ENCODE results near the gene CACYBP. TPM values are rescaled to one million over a fixed set of nuclear protein-coding genes. Genes with fewer than 3 reads are reported as not detected.

Gene CACYBP
- total RNA-seq, 1 donor from 2014 or later: 75.6 TPM

GRCh38 chr1:174995916-174996315 lies 3.8 kb upstream of the CACYBP start:
- Histone ChIP-seq H3K4me1 (peaks cover 26% of the 10 kb centered on the region), H3K36me3 (no peaks in the 10 kb centered on the region), H3K27me3 (ENCODE audit: low read depth) (no peaks in the 10 kb centered on the region), H3K9me3 (replicated peaks) (no peaks in the 10 kb centered on the region), H3K4me3 (no peak overlapping the region), H3K27ac (replicated peaks) (no peak overlapping the region)
- TF ChIP-seq CTCF (IDR thresholded peaks at IDR 0.05; ENCODE audit: borderline replicate concordance): no peak
- DNase-seq: no peak
- intact Hi-C loops (cut with micrococcal nuclease): no loop called here

- Histone ChIP-seq H3K36me3 (no peaks in the 10 kb centered on the region), H3K9me3 (replicated peaks) (no peaks in the 10 kb centered on the region), H3K27ac (replicated peaks) (no peak overlapping the region), H3K4me3 (no peak overlapping the region), H3K4me1 (peaks cover 30% of the 10 kb centered on the region), H3K27me3 (ENCODE audit: low read depth) (no peaks in the 10 kb centered on the region)
- intact Hi-C loops (cut with micrococcal nuclease): no loop called here
- no peak for TF ChIP-seq CTCF (IDR thresholded peaks at IDR 0.05; ENCODE audit: borderline replicate concordance)
- DNase-seq: no peak
Measured at GRCh38 chr1:174996476-174996875, 3.3 kb upstream of the CACYBP start.

- H3K4me3 ChIP-seq: no peak overlapping the region
- intact Hi-C loops (cut with micrococcal nuclease): no loop called here
- TF ChIP-seq CTCF (IDR thresholded peaks at IDR 0.05; ENCODE audit: borderline replicate concordance): no peak
- H3K4me1 ChIP-seq: peaks cover 36% of the 10 kb centered on the region
- H3K9me3 ChIP-seq (replicated peaks): no peaks in the 10 kb centered on the region
- H3K36me3 ChIP-seq: no peaks in the 10 kb centered on the region
- H3K27ac ChIP-seq (replicated peaks): no peak overlapping the region
- H3K27me3 ChIP-seq (ENCODE audit: low read depth): no peaks in the 10 kb centered on the region
- DNase-seq: no peak
Measured at GRCh38 chr1:174997041-174997440, 2.7 kb upstream of the CACYBP start.

- H3K36me3 ChIP-seq: no peaks in the 10 kb centered on the region
- H3K27ac ChIP-seq (replicated peaks): peak overlapping the region; percentile 99
- no peaks in the 10 kb centered on the region for H3K27me3 ChIP-seq (ENCODE audit: low read depth)
- DNase-seq: no peak
- peak; percentile 81 for TF ChIP-seq CTCF (IDR thresholded peaks at IDR 0.05; ENCODE audit: borderline replicate concordance)
- no peaks in the 10 kb centered on the region for H3K9me3 ChIP-seq (replicated peaks)
- peaks cover 51% of the 10 kb centered on the region for H3K4me1 ChIP-seq
- peak overlapping the region; percentile 94 for H3K4me3 ChIP-seq
- intact Hi-C loops (cut with micrococcal nuclease): no loop called here
Measured at GRCh38 chr1:174998569-174999215, 1.1 kb upstream of the CACYBP start.

GRCh38 chr1:174999216-174999935 lies 371 bp upstream of the CACYBP start:
- Histone ChIP-seq H3K27me3 (ENCODE audit: low read depth) (no peaks in the 10 kb centered on the region), H3K9me3 (replicated peaks) (no peaks in the 10 kb centered on the region), H3K4me3 (peak overlapping the region; percentile 94), H3K36me3 (no peaks in the 10 kb centered on the region), H3K27ac (replicated peaks) (peak overlapping the region; percentile 99), H3K4me1 (peaks cover 52% of the 10 kb centered on the region)
- peak; percentile 98 for DNase-seq
- no peak for TF ChIP-seq CTCF (IDR thresholded peaks at IDR 0.05; ENCODE audit: borderline replicate concordance)
- intact Hi-C loops (cut with micrococcal nuclease): no loop called here
